Glutamatergic neuron (in vitro differentiated cells): ENCODE data around the gene FAM81A. TPM values are rescaled to one million over a fixed set of nuclear protein-coding genes. Genes with fewer than 3 reads are reported as not detected.

ENCODE experiments used
- DNase-seq: peaks from one replicate; pipeline ENCODE4 v3.0.0; 2022
- H3K27ac Mint-ChIP-seq: one replicate; pipeline ENCODE4 v1.8.0; 2020; ENCODE audit warnings: mild to moderate bottlenecking, mixed read lengths, inconsistent platforms; ENCODE audit not compliant: unreplicated experiment
- H3K27me3 Mint-ChIP-seq: one replicate; pipeline ENCODE4 v1.8.0; 2020; ENCODE audit warnings: mild to moderate bottlenecking, moderate library complexity, mixed read lengths, inconsistent platforms; ENCODE audit not compliant: unreplicated experiment
- H3K36me3 Mint-ChIP-seq: one replicate; pipeline ENCODE4 v1.8.0; 2020; ENCODE audit warnings: mild to moderate bottlenecking, mixed read lengths, inconsistent platforms; ENCODE audit not compliant: unreplicated experiment
- H3K4me1 Mint-ChIP-seq: one replicate; pipeline ENCODE4 v1.8.0; 2020; ENCODE audit warnings: mild to moderate bottlenecking, low read depth, mixed read lengths, inconsistent platforms; ENCODE audit not compliant: unreplicated experiment
- H3K4me3 Mint-ChIP-seq: one replicate; pipeline ENCODE4 v1.8.0; 2020; ENCODE audit warnings: mild to moderate bottlenecking, mixed read lengths, inconsistent platforms; ENCODE audit not compliant: unreplicated experiment
- H3K9me3 Mint-ChIP-seq: one replicate; pipeline ENCODE4 v1.8.0; 2020; ENCODE audit warnings: mild to moderate bottlenecking, moderate library complexity, mixed read lengths, inconsistent platforms; ENCODE audit not compliant: unreplicated experiment
- total RNA-seq: library from RNA; stranded (reverse); fragmentation: NEBNext Ultra II Directional; extraction: Animal tissue kit (Norgen Biotek cat#: 25700); gene quantifications from one replicate; pipeline ENCODE4 v1.2.1, GENCODE V29; 2021; ENCODE audit not compliant: unreplicated experiment
- TF ChIP-seq, protein P1 (sequence below): fragments of 200-600 bp; sonication (generic); IDR thresholded peaks from one replicate; pipeline ENCODE4 v1.5.0; 2021; ENCODE audit not compliant: partially characterized antibody, unreplicated experiment

FAM81A gene
- total RNA-seq, 1 donor from 2014 or later, result not detected

DNA sequence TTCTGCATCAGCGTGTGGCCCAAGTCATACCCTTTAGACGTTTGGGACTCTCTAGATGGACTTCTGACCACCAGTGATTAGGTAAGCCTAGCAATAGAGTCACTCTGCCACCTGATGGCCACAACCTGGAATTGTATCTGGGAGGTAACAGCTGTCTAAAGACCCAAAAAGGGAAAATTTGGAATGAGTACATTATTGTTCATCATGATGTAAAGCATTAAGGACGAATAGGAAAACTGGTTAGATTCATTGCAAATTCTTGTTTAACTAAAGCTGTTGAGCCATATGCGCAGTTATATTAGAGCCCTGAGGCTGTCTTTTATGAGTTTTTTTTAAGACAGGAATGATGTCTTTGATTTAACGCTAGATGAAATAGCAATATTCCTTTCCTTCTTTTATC is 63.6 kb downstream of the FAM81A start:
- no peaks in the 10 kb centered on the region for H3K9me3 Mint-ChIP-seq
- TF ChIP-seq, protein P1, sequence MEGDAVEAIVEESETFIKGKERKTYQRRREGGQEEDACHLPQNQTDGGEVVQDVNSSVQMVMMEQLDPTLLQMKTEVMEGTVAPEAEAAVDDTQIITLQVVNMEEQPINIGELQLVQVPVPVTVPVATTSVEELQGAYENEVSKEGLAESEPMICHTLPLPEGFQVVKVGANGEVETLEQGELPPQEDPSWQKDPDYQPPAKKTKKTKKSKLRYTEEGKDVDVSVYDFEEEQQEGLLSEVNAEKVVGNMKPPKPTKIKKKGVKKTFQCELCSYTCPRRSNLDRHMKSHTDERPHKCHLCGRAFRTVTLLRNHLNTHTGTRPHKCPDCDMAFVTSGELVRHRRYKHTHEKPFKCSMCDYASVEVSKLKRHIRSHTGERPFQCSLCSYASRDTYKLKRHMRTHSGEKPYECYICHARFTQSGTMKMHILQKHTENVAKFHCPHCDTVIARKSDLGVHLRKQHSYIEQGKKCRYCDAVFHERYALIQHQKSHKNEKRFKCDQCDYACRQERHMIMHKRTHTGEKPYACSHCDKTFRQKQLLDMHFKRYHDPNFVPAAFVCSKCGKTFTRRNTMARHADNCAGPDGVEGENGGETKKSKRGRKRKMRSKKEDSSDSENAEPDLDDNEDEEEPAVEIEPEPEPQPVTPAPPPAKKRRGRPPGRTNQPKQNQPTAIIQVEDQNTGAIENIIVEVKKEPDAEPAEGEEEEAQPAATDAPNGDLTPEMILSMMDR, result peak; percentile 80
- peak; percentile 70 for DNase-seq

DNA sequence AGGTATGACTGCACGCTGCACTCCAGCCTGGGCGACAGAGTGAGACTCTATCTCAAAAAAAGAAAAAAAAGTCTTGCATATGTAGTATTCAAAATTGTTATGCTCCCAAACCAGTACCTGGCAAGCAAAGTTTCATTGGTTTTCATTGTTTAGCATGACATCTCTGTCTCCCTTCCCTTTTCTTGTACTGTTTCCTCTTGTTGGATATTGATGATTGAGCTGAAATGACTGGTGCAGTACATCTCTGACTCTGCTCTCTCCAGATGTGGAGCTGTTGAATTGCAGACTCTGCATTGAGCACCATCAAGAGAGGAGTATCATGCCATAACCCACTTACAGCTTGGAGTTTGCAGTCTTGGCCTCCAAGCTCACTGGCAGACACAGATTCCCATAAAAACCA is 77.2 kb downstream of the FAM81A start:
- TF ChIP-seq, protein P1, result no peak
- no peak for DNase-seq
- H3K9me3 Mint-ChIP-seq, result no peaks in the 10 kb centered on the region
- no peak overlapping the region for H3K4me3 Mint-ChIP-seq
- peaks cover 3% of the 10 kb centered on the region for H3K27me3 Mint-ChIP-seq
- no peaks in the 10 kb centered on the region for H3K36me3 Mint-ChIP-seq
- H3K4me1 Mint-ChIP-seq, result no peaks in the 10 kb centered on the region
- no peak overlapping the region for H3K27ac Mint-ChIP-seq

More for the DNA sequence above, 63.6 kb downstream of the FAM81A start:
- no peaks in the 10 kb centered on the region for H3K27me3 Mint-ChIP-seq
- H3K4me1 Mint-ChIP-seq, result no peaks in the 10 kb centered on the region
- H3K36me3 Mint-ChIP-seq, result no peaks in the 10 kb centered on the region
- H3K4me3 Mint-ChIP-seq, result no peak overlapping the region
- no peak overlapping the region for H3K27ac Mint-ChIP-seq

DNA sequence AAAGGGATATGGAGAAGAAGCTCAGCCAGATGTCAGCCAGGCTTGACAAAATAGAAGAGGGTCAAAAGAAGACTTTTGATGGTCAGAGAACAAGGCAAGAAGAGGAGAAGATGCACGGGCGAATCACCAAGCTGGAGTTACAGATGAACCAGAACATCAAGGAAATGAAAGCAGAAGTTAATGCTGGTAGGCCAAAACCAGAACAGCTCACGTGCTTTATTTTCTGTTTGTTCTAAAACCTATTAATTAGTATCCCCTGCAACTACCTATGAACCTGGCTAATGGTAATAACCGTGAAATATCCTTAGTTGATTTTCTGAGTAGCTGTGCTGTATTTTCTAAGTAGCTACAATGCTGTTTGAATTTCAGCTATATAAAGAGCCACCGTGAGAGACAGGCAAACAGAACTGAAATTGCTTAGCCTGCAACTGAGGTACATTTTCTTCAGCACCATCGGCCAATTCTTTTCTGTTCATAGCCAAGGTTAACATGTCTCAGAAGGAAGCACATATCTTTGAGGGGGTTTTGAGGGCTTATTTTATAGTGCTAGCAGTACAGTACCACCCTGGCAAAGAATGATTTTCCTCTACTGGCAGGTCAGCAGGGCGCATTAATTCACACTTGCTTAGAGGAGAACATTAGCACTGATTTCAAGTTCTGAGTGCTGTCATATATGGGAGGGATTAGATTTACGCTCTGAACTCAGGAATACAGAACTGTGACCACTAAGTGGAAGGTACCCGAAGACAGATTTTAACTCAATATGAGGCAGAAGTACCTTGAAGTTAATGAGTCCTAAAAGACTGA is 78.9 kb downstream of the FAM81A start:
- H3K36me3 Mint-ChIP-seq, result no peaks in the 10 kb centered on the region
- TF ChIP-seq, protein P1, result no peak
- peaks cover 3% of the 10 kb centered on the region for H3K27me3 Mint-ChIP-seq
- no peaks in the 10 kb centered on the region for H3K4me1 Mint-ChIP-seq
- H3K27ac Mint-ChIP-seq, result no peak overlapping the region
- H3K9me3 Mint-ChIP-seq, result no peaks in the 10 kb centered on the region
- no peak for DNase-seq
- H3K4me3 Mint-ChIP-seq, result no peak overlapping the region

DNA sequence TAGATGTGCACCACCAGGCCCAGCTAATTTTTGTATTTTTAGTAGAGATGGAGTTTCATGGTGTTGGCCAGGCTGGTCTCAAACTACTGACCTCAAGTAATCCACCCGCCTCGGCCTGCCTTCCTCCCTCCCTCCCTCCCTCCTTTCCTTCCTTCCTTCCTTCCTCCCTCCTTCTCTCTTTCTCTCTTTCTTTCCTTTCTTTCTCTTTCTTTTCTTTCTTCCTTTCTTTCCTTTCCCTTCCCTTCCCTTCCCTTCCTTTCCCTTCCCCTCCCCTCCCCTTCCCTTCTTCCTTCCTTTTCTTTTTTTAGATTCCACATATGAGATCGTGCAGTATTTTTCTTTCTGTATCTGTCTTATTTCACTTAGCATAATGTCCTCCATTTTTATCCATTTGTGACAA is 81.3 kb downstream of the FAM81A start:
- H3K27ac Mint-ChIP-seq, result no peak overlapping the region
- TF ChIP-seq, protein P1, result no peak
- no peaks in the 10 kb centered on the region for H3K36me3 Mint-ChIP-seq
- no peaks in the 10 kb centered on the region for H3K9me3 Mint-ChIP-seq
- peaks cover 3% of the 10 kb centered on the region for H3K27me3 Mint-ChIP-seq
- no peaks in the 10 kb centered on the region for H3K4me1 Mint-ChIP-seq
- DNase-seq, result no peak
- H3K4me3 Mint-ChIP-seq, result no peak overlapping the region

DNA sequence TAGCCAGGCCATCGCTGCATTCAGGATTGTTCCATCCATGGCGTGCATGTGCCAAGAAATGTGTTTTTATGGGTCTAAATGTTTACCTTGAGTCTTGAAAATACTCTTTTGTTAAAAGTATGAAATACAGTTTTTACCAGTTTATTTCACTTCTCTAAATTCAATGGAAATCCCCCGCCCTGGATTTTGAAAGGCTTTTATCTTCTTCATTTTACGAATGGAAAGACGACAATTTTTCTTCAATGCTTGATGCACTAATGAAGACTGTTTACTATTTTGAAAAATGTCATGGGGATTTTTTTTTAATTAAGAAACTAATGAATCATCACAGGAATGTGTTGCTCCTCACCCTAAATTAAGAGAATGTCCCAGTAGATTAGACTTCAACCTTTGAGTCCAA is 83.5 kb downstream of the FAM81A start:
- TF ChIP-seq, protein P1, result no peak
- no peak for DNase-seq
- no peaks in the 10 kb centered on the region for H3K36me3 Mint-ChIP-seq
- H3K4me1 Mint-ChIP-seq, result no peaks in the 10 kb centered on the region
- peaks cover 3% of the 10 kb centered on the region for H3K27me3 Mint-ChIP-seq
- H3K4me3 Mint-ChIP-seq, result no peak overlapping the region
- H3K9me3 Mint-ChIP-seq, result no peaks in the 10 kb centered on the region
- no peak overlapping the region for H3K27ac Mint-ChIP-seq
